GM12873 (cell line): Measurements from ENCODE around the gene GPR84.

Experiments
- CTCF ChIP-seq: IDR thresholded peaks from 2 replicates; pipeline ENCODE4 v1.5.1; 2012; ENCODE audit warnings: low read depth, mild to moderate bottlenecking, moderate library complexity, low read length, control low read depth; ENCODE audit not compliant: insufficient read depth; ENCODE audit errors: missing control alignments

The GPR84 gene

GRCh38 chr12:54407183-54407905 is 43.1 kb upstream of the GPR84 start:
- TF ChIP-seq CTCF = no peak

- TF ChIP-seq CTCF = no peak
These were observed 41.3 kb upstream of the GPR84 start for GRCh38 chr12:54405573-54405972.

- no peak for TF ChIP-seq CTCF
These were observed 40.8 kb upstream of the GPR84 start for GRCh38 chr12:54405106-54405505.

- TF ChIP-seq CTCF = peak; percentile 95
These were observed 40.0 kb upstream of the GPR84 start for GRCh38 chr12:54404061-54405004.

- no peak for TF ChIP-seq CTCF
These were observed 36.8 kb upstream of the GPR84 start for GRCh38 chr12:54401119-54401518.

- TF ChIP-seq CTCF = peak; percentile 99
These were observed 34.9 kb upstream of the GPR84 start for GRCh38 chr12:54398995-54399793.

GRCh38 chr12:54398218-54398617 is 33.9 kb upstream of the GPR84 start:
- TF ChIP-seq CTCF = no peak
